ENCODE results near the gene ATG4D. TPM values are rescaled to one million over a fixed set of nuclear protein-coding genes. Genes with fewer than 3 reads are reported as not detected.

ATG4D gene
- polyA plus RNA-seq, 1 of the 3 experiments (the other 2 are of a cell fraction): 22.6 TPM

- TF ChIP-seq, protein P1, sequence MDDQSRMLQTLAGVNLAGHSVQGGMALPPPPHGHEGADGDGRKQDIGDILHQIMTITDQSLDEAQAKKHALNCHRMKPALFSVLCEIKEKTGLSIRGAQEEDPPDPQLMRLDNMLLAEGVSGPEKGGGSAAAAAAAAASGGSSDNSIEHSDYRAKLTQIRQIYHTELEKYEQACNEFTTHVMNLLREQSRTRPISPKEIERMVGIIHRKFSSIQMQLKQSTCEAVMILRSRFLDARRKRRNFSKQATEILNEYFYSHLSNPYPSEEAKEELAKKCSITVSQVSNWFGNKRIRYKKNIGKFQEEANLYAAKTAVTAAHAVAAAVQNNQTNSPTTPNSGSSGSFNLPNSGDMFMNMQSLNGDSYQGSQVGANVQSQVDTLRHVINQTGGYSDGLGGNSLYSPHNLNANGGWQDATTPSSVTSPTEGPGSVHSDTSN (IDR thresholded peaks at IDR 0.05): no peak
Observed at GRCh38 chr19:10602330-10603083, 58.8 kb downstream of the ATG4D start (continued).

Small RNA genes lying within 50 kb of the gene (small RNA-seq; reads per million reads assigned to genes)
- gene MIR1238: 0 to 0.06 (median 0) reads per million in 7 experiments
- gene RNU7-140P: 0 to 1.6 (median 0) reads per million in 7 experiments

Other genes with a start within 250 kb of the ATG4D start
- gene ZGLP1, start 234.1 kb upstream of the ATG4D start, polyA plus RNA-seq (2012; rRNA removed): 1.8 and 2.1 TPM in 2 replicates
- 45.8 TPM in 2 replicates for gene FDX2, start 227.9 kb upstream of the ATG4D start, polyA plus RNA-seq (2012; rRNA removed)
- gene RAVER1, start 210.4 kb upstream of the ATG4D start, polyA plus RNA-seq (2012; rRNA removed): 3.0 and 8.2 TPM in 2 replicates
- 12.6 and 15.6 TPM in 2 replicates for gene ICAM3, start 204.3 kb upstream of the ATG4D start, polyA plus RNA-seq (2012; rRNA removed)
- gene TYK2, start 163.3 kb upstream of the ATG4D start, polyA plus RNA-seq (2012; rRNA removed): 34.8 and 44.6 TPM in 2 replicates
- 1,026 and 1,054 TPM in 2 replicates for gene CDC37, start 140.4 kb upstream of the ATG4D start, polyA plus RNA-seq (2012; rRNA removed)
- 2.3 and 2.9 TPM in 2 replicates for gene PDE4A, start 123.4 kb upstream of the ATG4D start, polyA plus RNA-seq (2012; rRNA removed)
- gene KEAP1, start 40.5 kb upstream of the ATG4D start, polyA plus RNA-seq (2012; rRNA removed): 53.8 and 72.9 TPM in 2 replicates
- 0.32 and 0.36 TPM in 2 replicates for gene S1PR5, start 26.5 kb upstream of the ATG4D start, polyA plus RNA-seq (2012; rRNA removed)
- gene KRI1, start 22.1 kb downstream of the ATG4D start, polyA plus RNA-seq (2012; rRNA removed): 23.3 and 26.7 TPM in 2 replicates
- 13.1 and 14.9 TPM in 2 replicates for gene CDKN2D, start 25.1 kb downstream of the ATG4D start, polyA plus RNA-seq (2012; rRNA removed)
- gene AP1M2, start 43.4 kb downstream of the ATG4D start, polyA plus RNA-seq (2012; rRNA removed): 0.05 and 0.30 TPM in 2 replicates
- 61.4 and 66.6 TPM in 2 replicates for gene SLC44A2, start 81.6 kb downstream of the ATG4D start, polyA plus RNA-seq (2012; rRNA removed)
- gene ILF3, start 110.4 kb downstream of the ATG4D start, polyA plus RNA-seq (2012; rRNA removed): 203 and 229 TPM in 2 replicates
- 108 and 115 TPM in 2 replicates for gene QTRT1, start 157.5 kb downstream of the ATG4D start, polyA plus RNA-seq (2012; rRNA removed)
- gene DNM2, start 174.2 kb downstream of the ATG4D start, polyA plus RNA-seq (2012; rRNA removed): 52.5 and 53.6 TPM in 2 replicates

All from SK-N-SH (cell line).